OCI-M2 (cell line): ENCODE measurements around the gene HNF1A.

ENCODE experiments used
- DNase-seq: peaks from one replicate; lab custom pipeline; 2025; ENCODE audit not compliant: unreplicated experiment; lab: John Stamatoyannopoulos, UW

HNF1A gene

DNA sequence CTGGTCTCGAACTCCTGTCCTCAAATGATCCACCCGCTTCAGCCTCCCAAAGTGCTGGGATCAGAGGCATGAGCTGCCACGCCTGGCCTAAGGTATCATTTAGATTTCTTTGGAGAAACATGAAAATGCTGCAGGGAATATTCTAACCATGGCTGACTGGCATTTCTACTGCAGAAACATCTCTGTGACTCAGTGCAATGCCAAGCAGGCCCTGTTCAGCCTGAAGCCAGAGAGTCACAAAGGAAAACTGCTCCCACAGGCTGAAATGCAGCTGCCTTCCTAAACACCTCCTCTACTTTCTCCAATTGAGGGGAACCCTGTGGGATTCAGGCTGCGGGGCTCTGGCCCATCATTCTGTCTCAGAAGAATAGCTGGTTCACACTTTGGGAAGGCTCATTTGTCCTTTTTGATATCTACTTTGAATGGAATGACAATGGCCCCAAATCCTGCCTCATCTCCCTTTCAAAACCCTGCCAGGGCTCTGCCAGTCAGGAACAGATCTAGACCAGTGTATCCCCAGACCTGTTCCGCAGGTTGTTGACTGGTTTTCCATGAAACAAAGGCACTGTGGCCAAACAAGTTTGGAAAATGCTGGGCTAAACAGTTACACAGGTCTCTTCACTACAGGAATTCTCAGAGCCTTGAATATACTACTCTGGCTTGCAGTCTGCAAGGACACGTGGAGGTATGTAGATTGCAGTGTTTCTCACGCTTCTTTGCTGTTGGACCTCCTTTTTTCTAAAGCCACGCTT lies 30.2 kb downstream of the HNF1A start:
- DNase-seq: no peak

DNA sequence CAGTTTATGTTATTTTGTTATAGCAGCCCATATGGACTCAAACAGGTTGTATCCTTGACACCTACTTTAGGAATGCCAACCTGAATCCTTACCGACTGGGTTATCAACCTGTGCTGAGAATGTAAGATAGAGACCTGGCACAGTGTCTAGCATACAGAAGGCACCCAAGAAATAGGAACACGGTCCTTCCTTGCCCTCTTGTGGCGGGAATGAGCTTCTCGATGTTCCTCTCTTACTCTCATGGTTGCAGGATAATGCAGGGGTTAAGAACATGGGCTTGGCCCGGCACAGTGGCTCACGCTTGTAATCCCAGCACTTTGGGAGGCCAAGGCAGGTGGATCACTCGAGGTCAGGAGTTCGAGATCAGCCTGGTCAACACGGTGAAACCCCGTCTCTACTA lies 31.4 kb downstream of the HNF1A start:
- DNase-seq: no peak

DNA sequence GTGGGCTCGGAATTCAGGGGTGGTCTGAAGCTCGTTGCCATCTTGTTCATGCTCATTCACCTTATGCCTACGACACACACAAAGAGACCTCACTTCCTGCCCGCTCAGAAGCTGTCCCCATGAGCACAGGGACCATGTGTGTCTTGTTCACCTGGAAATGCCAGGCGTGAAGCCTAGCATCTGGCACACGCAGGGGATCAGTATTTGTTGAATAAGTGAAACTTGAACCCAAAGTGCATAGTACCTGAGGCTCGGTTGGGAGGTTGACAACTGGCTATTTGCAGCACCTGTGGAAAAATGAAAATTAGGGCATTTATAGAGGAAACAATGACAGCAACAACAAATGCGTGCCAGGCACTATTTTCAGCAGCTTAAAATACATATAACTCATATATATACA lies 32.5 kb downstream of the HNF1A start:
- no peak for DNase-seq

DNA sequence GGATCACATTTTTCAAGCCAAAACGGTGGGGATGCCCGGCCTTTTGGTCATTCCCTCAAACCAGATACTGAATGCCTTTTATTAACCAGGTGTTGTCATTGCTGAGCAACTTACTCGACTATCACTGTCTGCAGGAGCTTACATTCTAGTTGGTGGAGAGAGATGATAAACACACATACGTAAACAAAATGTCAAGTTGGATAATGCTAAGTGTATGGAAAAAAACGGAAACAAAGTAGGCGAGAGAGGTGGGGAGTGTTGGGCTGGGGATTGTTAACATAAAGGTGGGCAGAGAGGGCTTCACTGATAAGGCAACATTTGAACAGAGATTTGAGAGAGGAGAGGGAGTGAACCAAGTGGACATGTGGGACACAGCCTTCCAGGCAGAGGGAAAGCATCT lies 33.5 kb downstream of the HNF1A start:
- no peak for DNase-seq

DNA sequence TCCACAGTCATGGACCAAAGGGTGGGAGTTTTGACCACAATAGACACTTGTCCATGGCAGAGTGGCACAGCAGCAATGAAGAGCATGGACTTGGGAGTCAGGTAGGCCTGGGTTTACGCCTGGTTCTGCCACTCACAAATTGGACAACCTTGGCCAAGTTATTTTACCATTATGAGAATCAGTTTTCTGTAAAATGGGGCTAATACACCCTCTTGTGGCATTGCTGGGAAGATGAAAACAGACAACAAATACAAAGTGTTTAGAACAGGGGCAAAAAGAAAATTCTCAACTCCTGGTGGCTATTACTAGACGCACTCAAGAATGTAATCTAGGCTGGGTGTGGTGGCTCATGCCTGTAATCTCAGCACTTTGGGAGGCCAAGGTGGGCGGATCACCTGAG lies 35.4 kb downstream of the HNF1A start:
- no peak for DNase-seq

DNA sequence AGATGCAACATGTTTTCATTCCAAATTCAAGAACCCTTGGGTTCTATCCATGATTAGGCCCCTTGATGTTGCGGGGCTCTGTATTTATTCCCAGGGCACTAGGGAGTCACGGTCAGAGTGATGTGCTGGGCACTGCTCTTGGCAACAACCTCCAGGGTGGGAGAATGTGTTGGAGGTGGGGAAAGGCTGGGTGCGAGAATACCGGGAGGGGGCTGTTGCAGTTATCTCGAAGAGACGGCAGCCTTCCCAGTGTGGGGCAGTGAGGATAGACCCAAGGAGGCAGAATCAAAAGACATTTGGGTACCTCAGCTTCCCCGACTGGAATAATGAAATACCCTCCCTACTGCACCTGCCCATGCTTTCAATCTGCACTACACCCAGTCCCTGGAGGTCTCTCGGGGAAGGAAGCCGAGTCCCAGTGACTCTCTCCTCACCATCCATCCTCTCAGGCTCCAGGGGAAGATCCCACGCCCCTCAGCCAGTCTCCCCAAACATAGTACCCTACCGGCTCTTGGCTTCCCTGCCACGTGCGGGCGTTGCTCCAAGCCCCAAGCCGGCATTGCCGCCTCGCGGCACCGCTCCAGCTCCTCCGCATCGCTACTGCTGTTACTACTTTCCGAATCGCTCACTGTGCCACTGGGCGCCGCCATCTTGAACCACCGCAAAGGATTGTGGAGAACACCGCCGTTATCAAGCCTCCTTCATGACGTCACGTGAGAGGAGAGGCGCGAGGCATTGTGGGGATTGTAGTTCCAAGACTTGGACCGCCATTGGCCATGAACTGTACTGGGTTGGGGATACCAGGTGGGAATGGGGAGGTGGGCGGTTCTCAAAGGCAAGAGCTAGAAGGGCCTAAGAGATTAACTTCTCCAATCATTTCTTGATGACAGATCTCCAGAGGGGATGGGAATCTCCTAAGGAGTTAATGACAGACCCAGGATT lies 37.8 kb downstream of the HNF1A start, which contains the start of gene C12orf43:
Gene C12orf43 (minus strand): TSS at position 663 of the 942 bp plus-strand sequence. CDS start 13 bp downstream, at position 650.
- peak; percentile 57 for DNase-seq

DNA sequence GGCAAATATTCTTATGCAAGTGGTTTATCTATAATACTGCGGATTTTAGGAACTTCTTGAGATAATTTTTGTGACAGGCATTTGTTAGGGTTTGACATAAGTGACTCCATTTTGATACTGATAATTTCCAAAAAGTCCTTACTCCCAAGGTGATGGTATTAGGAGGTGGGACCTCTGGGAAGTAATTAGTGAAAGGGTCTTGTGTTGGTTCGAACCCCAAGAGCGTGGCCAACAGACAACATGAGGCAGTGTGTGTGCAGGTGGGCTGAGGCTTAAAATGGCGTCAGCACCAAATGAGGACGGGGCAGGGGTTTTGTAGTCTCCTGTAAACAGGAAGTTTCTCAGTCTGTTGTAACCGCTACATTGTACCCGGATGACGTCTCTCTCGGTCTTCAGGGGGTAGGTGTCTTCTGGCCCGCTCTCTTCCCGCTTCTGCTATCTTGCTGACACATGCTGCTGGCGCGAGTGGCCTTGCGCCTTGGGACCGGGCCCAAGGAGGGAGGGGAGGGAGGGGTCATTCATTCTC lies 39.7 kb downstream of the HNF1A start:
- no peak for DNase-seq

DNA sequence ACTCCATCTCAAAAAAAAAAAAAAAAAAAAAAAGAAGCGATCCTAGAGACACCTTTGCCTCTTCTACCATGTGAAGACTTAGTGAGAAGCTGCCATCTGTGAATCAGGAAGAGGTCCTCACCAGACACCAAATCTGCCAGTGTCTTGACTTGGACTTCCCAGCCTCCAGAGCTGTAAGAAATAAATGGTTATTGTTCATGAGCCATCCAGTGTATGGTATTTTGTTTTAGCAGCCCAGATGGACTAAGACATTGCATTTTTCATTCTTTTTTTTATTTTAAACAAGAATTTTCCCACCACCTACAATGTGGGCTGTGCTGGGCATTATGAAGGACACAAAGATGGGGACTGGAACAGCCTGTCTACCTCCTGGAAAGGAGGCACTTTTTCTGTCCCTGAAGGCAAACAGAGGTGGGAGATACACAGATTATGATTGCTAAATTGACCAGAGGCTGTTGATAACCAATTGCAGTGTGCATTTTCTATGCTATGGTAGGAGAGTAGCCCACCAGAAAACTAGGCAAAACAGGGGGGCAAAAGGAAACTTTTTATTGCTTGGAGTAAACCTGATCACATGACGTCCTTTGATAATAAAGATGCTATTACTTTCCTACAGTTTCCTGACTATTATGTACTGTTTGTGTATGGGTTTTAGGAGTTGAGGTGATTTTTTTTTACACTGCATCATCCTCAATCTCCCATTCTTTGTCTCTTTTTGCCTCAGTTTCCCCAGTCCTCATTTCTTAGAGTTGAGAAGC lies 40.7 kb downstream of the HNF1A start:
- no peak for DNase-seq

DNA sequence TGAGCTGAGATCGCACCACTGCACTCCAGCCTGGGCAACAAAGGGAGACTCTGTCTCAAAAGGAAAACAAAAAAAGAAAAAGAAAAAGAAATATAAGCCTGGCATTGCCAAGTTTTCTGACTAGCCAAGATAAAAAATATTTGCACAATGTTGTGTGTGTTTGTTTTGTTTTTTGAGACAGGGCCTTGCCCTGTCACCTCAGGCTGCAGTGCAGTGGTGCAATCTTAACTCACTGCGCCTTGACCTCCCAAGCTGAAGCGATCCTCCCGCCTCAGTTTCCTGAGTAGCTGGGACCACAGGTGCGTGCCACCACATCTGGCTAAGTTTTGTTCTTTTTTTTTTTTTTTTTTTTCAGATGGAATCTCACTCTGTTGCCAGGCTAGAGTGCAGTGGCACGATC lies 43.4 kb downstream of the HNF1A start:
- DNase-seq: no peak

DNA sequence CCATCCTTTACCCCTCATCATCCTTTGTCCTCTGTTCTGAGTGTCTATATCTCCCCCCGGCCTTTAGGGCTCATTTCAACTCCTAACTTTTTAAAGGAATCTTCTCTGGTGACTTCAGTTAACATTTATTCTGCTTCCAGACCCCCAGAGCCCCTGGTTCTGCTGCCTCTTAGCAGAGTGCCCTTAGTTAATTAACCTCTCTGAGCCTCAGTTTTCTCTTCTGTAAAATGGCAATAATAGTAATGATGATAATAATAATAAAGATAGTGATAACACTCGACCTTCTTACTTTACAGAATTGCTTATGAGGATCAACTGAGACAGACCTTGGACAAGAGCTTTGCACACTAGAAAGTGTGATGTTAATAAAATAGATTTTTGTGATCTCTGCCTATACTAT lies 44.4 kb downstream of the HNF1A start:
- DNase-seq: no peak

DNA sequence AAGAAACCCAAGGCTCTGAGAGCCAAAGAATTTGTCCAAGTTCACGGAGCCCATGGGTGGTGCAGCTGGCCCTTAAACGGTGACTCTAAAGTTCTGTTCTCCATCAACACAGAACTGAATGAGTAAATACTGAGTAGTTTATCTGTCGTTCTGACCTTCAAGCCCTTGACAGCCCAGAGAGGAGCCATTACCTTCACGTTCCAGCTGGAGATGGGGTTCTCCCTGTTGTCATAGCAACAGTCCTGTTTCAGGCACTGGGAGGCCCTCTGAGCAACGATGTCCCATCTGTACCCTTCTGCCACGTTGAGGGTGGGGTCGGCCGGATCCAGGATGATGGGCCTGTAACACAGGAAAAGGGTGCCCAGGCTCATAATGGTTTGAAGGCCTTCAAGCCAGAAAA lies 45.5 kb downstream of the HNF1A start:
- DNase-seq: no peak

DNA sequence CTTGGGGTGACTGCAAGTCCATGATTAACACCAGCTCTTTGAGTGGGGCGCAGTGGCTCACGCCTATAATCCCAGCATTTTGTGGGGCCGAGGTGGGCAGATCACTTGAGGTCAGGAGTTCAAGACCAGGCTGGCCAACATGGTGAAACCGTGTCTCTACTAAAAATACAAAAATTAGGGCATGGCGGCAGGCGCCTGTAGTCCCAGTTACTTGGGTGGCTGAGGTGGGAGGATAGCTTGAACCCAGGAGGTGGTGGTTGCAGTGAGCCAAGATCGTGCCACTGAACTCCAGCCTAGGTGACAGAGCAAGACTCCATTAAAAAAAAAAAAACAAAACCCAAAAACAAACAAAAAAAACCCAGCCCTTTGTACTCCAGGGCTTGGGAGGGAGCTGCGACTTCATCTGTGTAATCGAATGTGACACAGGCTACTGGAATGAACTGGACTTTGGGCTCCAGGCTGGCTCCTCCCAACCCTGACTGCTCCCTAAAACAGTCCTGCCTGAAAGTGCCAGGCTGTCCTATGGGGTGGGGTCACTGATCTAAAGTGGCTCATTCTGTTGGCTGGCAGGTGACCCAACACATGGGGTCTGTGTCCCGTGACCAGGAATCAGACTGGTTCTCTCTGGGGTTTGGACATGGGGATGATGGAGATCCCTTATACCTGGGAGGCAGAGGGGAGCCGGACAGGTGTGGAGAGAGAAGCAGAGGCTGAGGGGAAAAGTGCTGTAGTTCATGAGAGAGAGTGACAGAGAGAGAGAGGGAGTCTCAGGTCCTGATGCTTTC lies 47.3 kb downstream of the HNF1A start:
- DNase-seq: no peak

DNA sequence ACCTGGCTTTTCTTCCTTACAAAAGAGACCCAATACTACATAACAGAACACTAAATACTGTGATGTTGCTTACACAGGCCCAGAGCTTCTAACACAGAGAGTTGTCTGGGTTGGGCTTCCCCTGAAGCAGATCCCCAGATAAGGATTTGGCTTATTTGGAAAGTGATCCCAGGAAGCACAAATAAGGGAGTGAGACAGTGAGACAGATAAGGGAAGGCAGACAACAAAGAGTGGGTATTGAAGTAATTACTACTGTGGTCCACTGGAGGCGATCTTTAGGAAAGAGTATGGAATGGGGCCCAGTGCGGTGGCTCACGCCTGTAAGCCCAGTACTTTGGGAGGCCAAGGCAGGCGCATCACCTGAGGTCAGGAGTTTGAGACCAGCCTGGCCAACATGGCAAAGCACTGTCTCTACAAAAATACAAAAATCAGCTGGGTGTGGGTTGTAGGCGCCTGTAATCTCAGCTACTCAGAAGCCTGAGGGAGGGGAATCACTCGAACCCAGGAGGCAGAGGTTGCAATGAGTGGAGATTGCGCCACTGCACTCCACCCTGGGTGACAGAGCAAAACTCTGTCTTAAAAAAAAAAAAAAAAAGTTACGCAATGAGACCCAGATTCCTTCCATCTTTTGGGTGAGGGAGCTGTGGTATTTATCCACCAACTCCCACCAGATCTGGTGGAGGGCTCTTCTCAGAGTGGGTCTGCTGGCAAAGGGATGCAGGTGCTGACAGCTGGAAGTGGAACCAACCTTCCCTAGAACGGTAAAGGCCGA lies 48.1 kb downstream of the HNF1A start:
- DNase-seq: no peak

DNA sequence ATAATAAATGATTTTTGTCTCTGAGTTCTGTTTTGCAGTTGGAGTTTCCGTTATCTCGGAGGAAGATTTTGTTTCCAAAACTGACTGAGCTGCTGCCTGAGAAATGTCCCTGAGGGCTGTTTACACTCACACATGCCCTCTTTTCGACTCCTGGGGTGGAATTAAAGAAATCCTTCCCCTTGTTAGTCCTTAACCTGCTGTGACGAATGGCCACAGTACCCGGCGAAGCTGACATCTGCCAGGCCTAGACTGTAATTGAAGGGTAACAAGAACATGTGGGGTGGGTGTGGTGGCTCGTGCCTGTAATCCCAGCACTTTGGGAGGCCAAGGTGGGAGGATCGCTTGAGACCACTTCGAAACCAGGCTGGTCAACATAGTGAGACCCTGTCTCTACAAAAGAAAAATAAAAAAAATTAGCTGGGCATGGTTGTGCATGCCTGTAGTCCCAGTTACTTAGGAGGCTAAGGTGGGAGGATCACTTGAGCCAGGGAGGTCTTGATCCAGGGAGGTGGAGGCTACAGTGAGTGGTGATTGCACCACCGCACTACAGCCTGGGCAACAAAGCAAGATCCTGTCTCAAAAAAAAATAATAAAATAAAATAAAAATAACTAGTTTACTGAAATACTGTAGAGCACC lies 52.4 kb downstream of the HNF1A start:
- no peak for DNase-seq

DNA sequence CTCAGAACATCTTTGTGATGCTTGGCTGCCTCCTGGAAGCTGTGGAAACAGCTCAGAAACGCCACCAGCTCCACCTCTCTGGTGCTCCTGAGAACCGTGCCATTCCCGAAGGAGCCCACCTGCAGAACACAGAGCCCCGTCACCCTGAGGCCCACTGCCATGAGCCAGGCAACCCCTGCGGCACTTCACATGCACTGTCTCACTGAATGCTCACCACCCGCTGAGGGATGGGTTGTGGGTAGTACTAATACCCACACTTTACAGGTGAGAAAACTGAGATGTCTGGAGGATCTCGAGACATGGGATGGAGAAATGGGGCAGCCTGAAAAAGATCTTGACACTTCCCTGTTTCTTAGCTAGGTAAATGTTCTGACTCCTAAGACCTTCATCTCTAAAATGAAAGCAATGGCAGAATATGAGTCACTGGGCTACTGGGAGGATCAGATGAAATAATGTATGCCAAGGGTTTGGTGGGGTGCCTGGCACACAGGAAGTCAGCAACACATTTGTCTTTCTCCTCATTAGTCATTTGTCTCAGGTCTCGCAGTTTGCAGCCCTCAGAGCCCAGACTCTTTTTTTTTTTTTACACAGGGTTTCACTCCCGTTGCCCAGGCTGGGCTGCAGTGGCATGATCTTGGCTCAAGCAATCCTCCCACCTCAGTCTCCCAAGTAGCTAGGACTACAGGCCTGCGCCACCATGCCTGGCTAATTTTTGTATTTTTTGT lies 55.4 kb downstream of the HNF1A start:
- no peak for DNase-seq

DNA sequence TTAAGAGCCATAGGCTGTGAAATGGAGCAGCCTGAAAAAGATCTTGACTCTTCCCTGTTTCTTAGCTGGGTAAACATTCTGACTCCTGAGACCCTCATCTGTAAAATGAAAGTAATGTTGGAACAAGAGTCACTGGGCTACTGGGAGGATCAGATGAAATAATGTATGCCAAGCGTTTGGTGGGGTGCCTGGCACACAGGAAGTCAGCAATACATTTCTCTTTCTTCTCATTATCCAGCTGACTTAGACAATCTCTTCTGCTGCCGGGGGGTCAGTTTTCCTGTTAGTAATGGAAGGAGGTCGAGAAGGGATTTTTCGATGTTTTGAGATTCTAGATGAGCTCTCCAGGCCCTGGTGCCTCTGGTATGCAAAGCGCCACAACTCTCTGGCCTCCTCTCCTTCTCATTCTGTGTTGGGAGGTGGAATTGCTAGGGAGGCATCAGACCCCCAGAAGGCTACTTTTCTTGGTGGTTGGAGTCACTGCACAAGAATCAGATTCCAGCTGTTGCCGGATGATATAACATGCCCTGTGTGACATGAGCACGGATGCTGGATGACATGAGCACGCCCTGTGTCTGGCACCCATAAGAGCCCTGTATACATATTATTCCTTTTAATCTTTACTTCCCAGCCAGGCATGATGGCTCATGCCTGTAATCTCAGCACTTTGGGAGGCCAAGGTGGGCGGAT lies 56.4 kb downstream of the HNF1A start:
- no peak for DNase-seq

DNA sequence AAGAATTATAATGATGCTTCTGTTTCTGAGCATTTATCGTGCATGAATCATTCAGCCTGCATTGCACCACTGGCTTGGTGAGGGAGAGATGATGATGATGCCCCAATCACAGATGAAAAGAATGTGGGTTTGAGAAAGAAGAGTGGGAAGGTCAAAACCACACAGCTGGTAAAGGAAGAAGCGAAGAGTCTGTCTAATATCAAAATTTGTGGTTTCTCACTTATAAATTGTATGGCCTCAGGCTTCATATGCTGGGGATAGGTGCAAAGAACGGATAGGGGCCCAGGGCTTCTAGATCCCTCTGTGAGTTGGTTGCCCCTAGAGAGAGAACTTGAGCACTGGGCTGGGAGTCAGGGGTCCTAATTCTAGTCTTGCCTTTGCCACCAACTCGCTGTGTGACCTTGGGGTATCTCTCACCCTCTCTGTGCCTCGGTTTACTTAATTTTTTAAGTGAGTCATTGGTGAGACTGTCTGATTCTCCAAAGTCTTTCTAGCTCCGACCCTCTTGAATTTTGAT lies 58.5 kb downstream of the HNF1A start:
- DNase-seq: no peak
